Left cardiac atrium (tissue), 4 donors: ENCODE measurements around the gene CYB561D1. TPM values are rescaled to one million over a fixed set of nuclear protein-coding genes. Genes with fewer than 3 reads are reported as not detected.

ENCODE experiments used
- ATAC-seq, 2 donors: fragments of 200-7000 bp; cut with Tn5 transposase; one replicate each; pipeline ENCODE4 v1.9.1; 2020; ENCODE audit warnings: mild to moderate bottlenecking in 2 of 2, moderate library complexity in 2 of 2
- DNase-seq: peaks from one replicate; pipeline ENCODE4 v3.0.0-alpha.2; 2020
- intact Hi-C, 2 donors: fragments of 100-400 bp; cut with DNase I; formaldehyde crosslinking; loops; one replicate each; pipeline versions ENCODE4 v1.14.1 to v1.15.1; 2022 to 2023
- total RNA-seq, 2 donors: library from RNA; stranded (reverse); fragmentation: NEBNext Ultra II Directional; extraction: Animal tissue kit (Norgen Biotek cat#: 25700); gene quantifications; one replicate each; pipeline ENCODE4 v1.2.1, GENCODE V29; 2021
- donor health status: DM: no; HTN: yes; CAD: no.
- donor health status: DM: no; HTN: yes; CAD: no; lungs with severe emphysema.
- donor health status: DM: yes; HTN: yes; CAD: no.
- donor health status: Dilated cardiomyopathy.

CYB561D1 gene
- total RNA-seq, 2 donors from 2014 or later = 5.8 to 5.9 TPM

- intact Hi-C loops = no loop called here
- no peak for DNase-seq
- no peak for ATAC-seq
Measured at GRCh38 chr1:109477821-109478220, 16.1 kb upstream of the CYB561D1 start.

GRCh38 chr1:109478806-109479205, 15.1 kb upstream of the CYB561D1 start:
- ATAC-seq (no peak), DNase-seq (no peak)
- intact Hi-C loops = no loop called here

- DNase-seq (no peak), ATAC-seq (no peak)
- intact Hi-C loops = no loop called here
Measured at GRCh38 chr1:109479311-109479710, 14.6 kb upstream of the CYB561D1 start.

- DNase-seq (no peak), ATAC-seq (no peak)
- intact Hi-C loops = no loop called here
Measured at GRCh38 chr1:109479901-109480300, 14.0 kb upstream of the CYB561D1 start.

- DNase-seq = no peak
- ATAC-seq = no peak
- intact Hi-C loops = no loop called here
Measured at GRCh38 chr1:109481646-109482045, 12.2 kb upstream of the CYB561D1 start.

- DNase-seq (no peak), ATAC-seq (no peak)
- intact Hi-C loops = no loop called here
Measured at GRCh38 chr1:109482242-109482641, 11.7 kb upstream of the CYB561D1 start.

GRCh38 chr1:109482791-109483671, 10.9 kb upstream of the CYB561D1 start:
- ATAC-seq = peak; percentile 13 to 30
- peak; percentile 45 for DNase-seq
- intact Hi-C loops = no loop called here

GRCh38 chr1:109483672-109484518, 10.0 kb upstream of the CYB561D1 start, which contains the start of gene ATXN7L2:
Gene ATXN7L2 (plus strand): TSS chr1:109483905. CDS start chr1:109483954, 49 bp downstream.
- intact Hi-C loops = no loop called here
- DNase-seq (peak; percentile 94), ATAC-seq (peak; percentile 93 to 96)

GRCh38 chr1:109484519-109484975, 9.3 kb upstream of the CYB561D1 start:
- DNase-seq (peak; percentile 22), ATAC-seq (peak in 1 of 2 donors; percentile 4)
- intact Hi-C loops = no loop called here

GRCh38 chr1:109485001-109485400, 8.9 kb upstream of the CYB561D1 start:
- ATAC-seq (no peak), DNase-seq (peak; percentile 11)
- intact Hi-C loops = no loop called here

GRCh38 chr1:109487261-109487660, 6.6 kb upstream of the CYB561D1 start:
- DNase-seq = peak; percentile 12
- intact Hi-C loops = no loop called here
- no peak for ATAC-seq

GRCh38 chr1:109488201-109488600, 5.7 kb upstream of the CYB561D1 start:
- no peak for DNase-seq
- no peak for ATAC-seq
- intact Hi-C loops = no loop called here

- intact Hi-C loops = no loop called here
- ATAC-seq = no peak
Measured at GRCh38 chr1:109488696-109489095, 5.2 kb upstream of the CYB561D1 start.

GRCh38 chr1:109490029-109490933, 3.6 kb upstream of the CYB561D1 start:
- ATAC-seq = peak; percentile 28 to 43
- intact Hi-C loops = loop anchor here (2.0 to 5.0 kb wide), 2 partner anchors 42 to 43 kb away; no protein-coding TSS in a partner anchor
- peak; percentile 72 for DNase-seq

More at GRCh38 chr1:109488696-109489095, 5.2 kb upstream of the CYB561D1 start:
- no peak for DNase-seq

- intact Hi-C loops = loop anchor here (2.0 to 5.0 kb wide), 2 partner anchors 41 to 42 kb away; no protein-coding TSS in a partner anchor
- ATAC-seq (no peak), DNase-seq (no peak)
Measured at GRCh38 chr1:109490934-109491302, 3.0 kb upstream of the CYB561D1 start.

GRCh38 chr1:109491372-109491771, 2.5 kb upstream of the CYB561D1 start:
- DNase-seq (no peak), ATAC-seq (no peak)
- intact Hi-C loops = loop anchor here (2.0 to 5.0 kb wide), 2 partner anchors 41 kb away; no protein-coding TSS in a partner anchor

- no peak for ATAC-seq
- intact Hi-C loops = loop anchor here in 1 of 2 donors (5.0 kb wide), 1 partner anchor 40 kb away; no protein-coding TSS in a partner anchor
- DNase-seq = no peak
Measured at GRCh38 chr1:109492779-109493178, 1.1 kb upstream of the CYB561D1 start.

GRCh38 chr1:109493227-109493626, 667 bp upstream of the CYB561D1 start:
- DNase-seq (no peak), ATAC-seq (no peak)
- intact Hi-C loops = loop anchor here in 1 of 2 donors (5.0 kb wide), 1 partner anchor 39 kb away; no protein-coding TSS in a partner anchor
